NCI-H226 (cell line): ENCODE data around the gene ETFDH.
"Not testable (repeated sequence)": the region's sequence is repeated elsewhere in the genome, so short reads cannot be mapped to it uniquely, and the experiment has no call there.

Experiments used
- DNase-seq: peaks from one replicate; pipeline ENCODE4 v3.0.0-alpha.2; 2015

The ETFDH gene

GRCh38 chr4:158671915-158672806 lies at the start of gene ETFDH:
TSS of gene ETFDH (plus strand) at chr4:158672296. CDS start at chr4:158672457, 161 bp downstream.
- DNase-seq, result peak; percentile 98

GRCh38 chr4:158624889-158625478 lies 47.1 kb upstream of the ETFDH start:
- peak; percentile 28 for DNase-seq

- DNase-seq, result no peak
These were observed 46.6 kb upstream of the ETFDH start for GRCh38 chr4:158625544-158625943.

GRCh38 chr4:158630893-158631292 lies 41.2 kb upstream of the ETFDH start:
- peak; percentile 49 for DNase-seq

DNA sequence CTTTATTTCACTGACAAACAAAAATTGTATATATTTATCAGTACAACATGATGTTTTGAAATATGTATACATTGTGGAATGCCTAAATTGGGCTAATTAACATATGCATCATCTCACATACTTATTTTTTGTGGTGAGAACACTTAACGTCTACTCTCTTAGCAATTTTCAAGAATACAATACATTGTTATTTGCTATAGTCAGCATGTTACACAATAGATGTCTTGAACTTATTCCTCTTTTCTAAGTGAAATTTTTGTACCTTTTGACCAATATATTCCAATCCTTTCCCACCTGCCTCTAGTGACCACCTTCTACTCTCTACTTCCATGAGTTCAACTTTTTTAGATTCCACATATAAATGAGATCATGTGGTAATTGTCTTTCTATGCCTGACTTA lies 35.5 kb upstream of the ETFDH start:
- DNase-seq, result no peak

DNA sequence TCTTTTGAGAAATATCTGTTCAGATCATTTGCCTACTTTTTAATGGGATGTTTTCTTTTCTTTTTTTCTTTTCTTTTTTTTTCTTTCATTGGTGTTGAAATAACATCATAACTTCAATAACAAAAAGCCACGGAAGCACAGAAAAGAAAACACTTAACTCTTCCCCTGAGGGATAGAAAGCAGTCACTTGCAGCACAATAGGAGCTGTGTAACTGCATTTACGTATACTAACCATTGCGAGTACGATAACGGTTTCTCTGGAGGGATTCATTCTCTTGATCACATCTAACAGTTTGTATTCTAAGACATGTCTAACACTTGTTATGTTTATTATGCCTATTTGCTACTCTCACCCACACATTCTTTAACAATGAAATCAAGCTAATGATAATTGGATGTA lies 27.7 kb upstream of the ETFDH start:
- no peak for DNase-seq

- no peak for DNase-seq
These were observed 27.3 kb upstream of the ETFDH start for GRCh38 chr4:158644760-158645159.

GRCh38 chr4:158649111-158649680 lies 22.9 kb upstream of the ETFDH start:
- DNase-seq, result peak; percentile 74

DNA sequence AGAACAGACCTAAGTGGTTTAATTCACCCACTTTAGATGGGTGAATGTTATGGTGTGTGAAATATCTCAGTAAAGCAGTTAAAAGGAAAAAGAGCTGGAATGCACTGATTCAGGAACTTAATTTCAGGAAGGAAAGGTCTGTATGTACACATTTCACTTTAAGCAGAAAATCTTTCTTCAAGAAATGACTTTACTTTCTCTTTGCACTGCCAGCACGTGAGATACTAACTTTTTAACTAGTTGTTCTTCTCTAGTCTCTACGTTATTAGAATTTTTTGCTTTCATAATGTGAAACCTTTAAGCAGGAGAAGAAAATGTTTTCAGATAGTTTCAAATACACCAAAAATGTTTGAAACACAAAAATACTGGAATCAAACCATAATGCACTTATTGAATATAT lies 19.2 kb upstream of the ETFDH start:
- no peak for DNase-seq

DNA sequence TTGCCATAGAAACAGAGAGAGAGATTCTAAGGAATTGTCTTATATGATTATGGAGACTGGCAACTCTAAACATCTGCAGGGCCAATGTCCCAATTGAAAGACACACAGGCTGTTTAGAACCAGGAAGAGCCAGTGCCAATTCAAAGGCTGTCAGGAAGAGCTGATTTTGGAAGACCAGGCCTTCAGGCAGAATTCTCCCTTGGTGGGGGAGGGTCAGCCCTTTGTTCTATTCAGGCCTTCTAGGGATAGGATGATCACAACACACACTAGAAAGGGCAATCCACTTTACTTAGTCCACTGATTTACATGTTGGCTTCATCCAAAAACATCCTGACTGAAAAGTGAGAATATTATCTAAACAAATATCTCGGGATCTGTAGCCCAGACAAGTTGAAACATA lies 15.7 kb upstream of the ETFDH start:
- no peak for DNase-seq

GRCh38 chr4:158657291-158657690 lies 14.8 kb upstream of the ETFDH start:
- no peak for DNase-seq

DNA sequence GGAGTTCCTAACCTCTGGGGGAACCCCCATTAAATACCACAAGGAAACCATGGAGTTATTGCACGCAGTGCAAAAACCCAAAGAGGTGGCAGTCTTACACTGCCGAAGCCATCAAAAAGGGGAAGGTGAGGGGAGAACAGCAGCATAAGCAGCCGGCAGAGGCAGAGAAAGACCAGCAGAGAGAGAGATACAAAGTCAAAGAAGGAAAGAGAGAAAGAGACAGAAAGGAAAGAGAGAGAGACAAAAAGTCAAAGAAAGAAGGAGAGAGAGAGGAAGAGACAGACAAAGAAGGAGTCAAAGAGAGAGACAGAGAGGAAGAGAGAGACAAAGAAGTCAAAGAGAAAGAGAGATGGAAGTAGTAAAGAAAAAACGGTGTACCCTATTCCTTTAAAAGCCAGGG lies 8.8 kb upstream of the ETFDH start:
- not testable (repeated sequence) for DNase-seq

DNA sequence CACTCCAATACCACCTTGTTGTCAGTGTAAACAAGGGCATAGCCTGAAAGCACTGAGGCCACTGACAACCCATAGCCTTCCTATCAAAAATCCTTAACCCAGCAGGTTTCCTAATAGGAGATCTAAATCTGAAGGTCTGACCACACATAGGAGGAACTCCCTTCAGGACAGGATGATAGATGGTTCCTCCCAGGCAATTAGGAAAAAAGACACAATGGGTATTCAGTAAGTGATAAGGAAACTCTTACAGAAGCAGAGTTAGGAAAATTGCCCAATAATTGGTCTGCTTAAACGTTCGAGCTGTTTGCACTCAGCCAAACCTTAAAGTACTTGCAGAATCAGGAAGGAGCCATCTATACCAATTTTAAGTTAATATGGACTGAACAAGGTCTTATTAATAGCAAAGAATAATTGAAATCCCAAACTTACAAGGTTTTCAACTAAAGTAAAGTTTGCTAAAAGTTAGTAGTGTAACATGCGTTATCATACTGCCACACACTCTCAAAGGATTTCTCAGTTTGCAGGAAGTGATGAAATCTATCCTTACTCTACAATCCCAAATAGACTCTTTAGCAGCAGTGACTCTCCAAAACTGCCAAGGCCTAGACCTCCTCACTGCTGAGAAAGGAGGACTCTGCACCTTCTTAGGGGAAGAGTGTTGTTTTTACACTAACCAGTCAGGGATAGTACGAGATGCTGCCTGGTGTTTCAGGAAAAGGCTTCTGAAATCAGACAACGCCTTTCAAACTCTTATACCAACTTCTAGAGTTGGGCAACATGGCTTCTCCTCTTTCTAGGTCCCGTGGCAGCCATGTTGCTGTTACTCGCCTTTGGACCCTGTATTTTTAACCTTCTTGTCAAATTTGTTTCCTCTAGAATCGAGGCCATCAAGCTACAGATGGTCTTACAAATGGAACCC lies 8.1 kb upstream of the ETFDH start:
- DNase-seq, result peak; percentile 66

DNA sequence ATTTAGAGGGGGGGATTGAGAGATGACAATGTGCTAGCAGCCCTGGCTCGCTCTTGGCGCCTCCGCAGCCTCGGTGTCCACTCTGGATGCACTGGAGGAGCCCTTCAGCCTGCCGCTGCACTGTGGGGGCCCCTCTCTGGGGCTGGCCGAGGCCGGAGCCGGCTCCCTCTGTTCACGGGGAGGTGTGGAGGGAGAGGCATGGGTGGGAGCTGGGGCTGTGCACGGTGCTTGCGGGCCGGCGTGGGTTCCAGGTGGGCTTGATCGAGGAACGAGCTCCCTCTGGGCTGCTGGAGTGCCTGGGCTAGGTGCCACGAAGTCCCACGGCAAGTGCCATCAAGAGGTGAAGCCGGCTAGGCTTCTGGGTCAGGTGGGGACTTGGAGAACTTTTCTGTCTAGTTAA lies 7.3 kb upstream of the ETFDH start:
- no peak for DNase-seq

DNA sequence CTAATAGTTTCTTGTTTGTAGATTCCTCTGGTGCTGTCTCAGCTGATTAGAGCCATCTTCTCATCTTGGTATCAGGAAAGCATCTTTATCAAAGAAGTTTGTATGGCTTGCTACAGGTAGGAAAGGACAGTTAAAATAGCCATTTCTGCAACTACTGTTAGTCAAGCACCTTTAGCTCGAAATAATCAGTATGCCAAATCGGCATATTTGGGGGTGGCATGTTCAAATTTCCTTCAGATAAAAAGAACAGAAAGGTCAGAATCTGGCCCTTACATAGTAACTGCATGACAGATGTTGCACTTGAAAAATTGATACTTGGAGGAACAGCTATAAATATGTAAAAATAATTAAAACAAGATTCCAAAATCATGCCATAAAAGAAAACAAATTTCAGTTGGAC lies 5.2 kb upstream of the ETFDH start:
- no peak for DNase-seq

DNA sequence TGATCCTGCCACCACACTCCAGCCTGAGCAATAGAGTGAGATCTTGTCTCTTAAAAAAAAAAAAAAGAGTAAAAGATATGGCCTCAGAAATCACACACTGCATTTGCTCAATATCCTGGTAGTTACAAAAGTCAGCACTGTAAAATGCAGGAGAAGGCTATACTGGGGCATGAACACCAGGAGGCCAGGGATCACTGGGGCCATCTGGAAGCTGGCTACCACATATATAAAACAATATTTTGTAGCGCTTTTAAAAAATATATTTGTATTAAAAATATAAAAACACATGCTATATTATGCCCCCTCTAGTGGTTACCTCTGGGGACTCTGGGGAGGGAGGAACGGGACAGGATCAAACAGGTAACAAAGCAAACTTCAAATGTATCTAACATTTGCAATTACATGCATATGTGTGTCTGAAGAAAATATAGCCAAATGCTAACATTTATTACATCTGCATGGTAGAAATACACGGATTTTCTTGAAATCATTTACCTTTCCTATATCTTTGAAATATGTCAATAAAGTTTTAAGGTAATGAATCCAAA lies 4.4 kb upstream of the ETFDH start:
- DNase-seq, result peak; percentile 18

DNA sequence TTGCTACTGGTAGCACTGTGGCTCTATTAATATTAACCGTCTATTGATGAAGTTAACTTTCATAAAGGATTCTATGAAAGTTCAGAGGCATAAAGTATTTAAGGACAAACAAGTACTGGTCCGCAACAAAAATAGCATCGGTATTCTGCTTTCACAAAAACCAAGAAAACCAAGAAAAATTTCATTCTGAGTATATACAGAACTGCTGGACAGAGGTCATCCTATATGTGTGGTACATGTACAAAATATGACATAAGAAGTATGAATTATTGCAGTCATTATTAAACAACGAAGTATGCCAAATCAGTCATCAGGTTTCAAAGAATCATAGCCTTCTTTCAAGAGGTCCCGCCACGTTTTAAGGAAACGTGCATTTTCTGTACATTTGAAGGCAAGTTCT lies 2.8 kb upstream of the ETFDH start:
- no peak for DNase-seq

DNA sequence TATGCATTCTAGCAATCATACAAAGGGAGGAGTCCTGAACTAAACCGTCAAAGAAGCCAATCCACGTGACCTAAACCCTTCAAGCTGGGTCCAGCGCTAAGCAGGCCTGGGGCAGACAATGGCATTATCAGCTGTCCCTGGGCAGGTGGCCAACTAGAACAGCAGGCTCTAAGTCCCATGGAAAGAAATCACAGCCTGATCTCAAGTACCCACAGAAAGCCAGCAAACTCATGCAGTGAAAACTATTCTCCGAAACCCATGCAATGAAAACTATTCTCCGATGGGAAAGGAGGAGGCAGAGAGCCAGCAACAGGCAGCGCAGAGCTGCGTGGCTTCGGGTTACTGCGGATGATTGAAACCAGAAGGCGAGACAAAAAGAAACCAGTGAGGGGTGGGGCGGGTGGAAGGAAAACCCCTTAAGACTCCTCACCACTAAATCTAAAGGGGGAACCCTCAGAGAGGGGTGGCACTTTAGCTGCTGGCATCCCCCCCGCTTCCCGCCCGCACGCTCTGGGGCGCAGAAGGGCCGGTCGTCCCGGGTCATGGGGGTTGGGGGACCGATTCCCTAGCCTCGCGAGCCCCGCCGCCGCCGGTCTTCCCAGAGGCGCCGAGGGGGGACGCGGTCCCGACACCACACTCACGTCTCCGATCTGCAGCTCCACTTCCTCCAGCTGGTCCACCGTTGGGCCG lies 976 bp upstream of the ETFDH start:
- DNase-seq, result peak; percentile 72

DNA sequence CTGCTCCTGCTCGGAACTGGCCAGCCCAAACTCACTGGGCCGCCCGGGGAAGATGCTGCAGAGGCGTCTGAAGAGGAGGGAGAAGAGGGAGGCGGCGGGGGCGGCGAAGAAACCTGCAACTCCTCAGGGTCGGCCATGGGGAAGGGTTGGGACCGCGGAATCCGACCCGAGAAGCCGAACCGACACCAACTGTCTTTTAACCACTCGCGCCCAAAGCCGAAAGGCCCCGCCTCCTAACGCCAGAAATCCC lies 506 bp upstream of the ETFDH start, which contains the start of gene C4orf46:
Gene C4orf46, minus strand, starts transcription at position 223 of the 250 bp plus-strand sequence. Its CDS starts 86 bp downstream, at position 137.
- no peak for DNase-seq

DNA sequence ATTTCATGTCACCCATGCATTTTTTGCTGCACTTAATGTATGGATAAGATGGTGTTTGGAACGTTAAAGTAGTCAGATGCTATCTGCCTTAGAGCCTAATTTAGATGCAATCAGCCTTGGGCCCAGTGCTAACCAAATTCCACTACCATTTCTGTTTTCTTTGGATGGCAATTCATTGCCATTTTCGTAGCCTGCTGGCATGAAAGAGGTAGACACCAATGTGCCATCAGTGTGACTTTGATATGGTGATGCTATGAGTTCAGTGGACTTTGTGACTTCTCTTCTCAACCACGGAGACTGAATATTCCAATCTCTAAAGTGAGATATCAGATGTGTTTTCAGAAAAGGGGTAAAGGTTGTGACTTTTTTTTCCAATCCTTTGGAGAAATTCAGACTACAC lies 1.5 kb downstream of the ETFDH start:
- DNase-seq, result no peak

GRCh38 chr4:158676076-158676475 lies 4.0 kb downstream of the ETFDH start:
- no peak for DNase-seq

DNA sequence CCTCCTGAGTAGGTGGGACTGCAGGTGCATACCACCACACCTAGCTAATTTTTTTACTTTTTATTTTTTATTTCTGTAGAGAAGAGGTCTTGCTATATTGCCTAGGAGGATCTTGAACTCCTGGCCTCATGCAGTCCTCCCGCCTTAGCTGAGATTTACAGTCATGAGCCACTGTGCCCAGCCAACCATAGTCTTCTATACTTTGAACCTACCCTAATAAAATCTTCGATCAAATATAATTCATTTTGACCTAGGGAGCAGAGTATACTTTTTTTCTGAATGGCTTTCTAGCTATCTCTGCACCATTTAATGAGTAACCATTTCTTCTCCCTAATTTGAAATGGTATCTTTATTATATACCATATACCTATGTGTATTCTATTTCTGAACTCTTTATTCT lies 6.7 kb downstream of the ETFDH start:
- no peak for DNase-seq
